SKM-1 treated with dmso at 0.1 percent for 144 hours (cell line): ENCODE results near the gene PEMT.

Experiments
- DNase-seq: peaks from one replicate; lab custom pipeline; 2025; ENCODE audit not compliant: unreplicated experiment; lab: John Stamatoyannopoulos, UW

The PEMT gene

GRCh38 chr17:17605083-17605728, 13.7 kb upstream of the PEMT start:
- no peak for DNase-seq

DNA sequence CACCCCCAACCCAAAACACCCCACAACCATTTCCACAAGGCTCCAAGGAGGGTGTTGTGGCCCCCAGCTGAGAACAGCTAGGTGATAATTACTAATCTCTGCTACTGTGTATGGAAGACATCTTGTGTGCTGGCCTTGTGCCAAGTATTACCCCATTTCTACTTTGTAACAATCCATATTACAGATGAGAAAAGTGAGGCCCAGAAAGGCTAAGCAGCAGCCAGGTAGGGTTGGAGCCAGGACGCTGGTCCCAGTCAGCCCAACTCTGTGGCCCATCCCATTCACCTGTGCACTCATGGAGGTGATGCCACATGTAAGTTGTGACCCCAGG, 12.4 kb upstream of the PEMT start:
- no peak for DNase-seq

DNA sequence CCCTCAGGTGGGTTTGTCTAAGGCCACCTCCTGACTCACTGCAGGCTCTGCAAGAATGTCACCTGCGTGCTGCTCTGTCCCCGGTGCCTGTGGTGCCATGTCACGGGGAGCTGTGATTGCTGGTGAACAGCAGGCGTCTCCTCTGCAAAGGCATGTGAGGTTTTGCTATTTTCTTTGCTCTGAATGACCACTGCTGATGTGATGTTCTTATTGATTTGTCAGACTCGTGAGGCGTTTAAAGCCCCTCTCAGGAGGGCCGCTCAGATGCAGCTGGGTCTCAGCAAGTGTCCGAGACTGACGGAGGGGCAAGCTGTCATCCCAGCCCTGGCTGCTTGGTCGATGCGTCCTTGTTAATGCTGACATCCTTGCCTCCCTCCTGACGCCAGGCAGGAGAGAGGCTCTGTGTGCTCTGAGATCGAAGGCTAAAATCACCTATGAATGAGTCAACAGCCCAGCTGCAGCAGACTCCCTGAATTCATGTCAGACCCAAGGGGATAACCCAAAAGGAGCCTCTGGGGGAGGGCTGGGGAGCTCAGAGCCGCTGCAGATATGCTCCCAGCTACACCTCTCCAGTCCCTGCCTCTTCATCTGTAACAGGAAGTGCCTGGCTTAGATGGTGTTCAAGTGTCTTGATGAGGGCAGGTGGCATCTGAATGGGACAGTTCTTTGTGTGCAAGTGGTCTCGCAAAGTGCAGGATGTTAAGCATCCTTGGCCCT, 11.8 kb upstream of the PEMT start:
- DNase-seq: no peak

DNA sequence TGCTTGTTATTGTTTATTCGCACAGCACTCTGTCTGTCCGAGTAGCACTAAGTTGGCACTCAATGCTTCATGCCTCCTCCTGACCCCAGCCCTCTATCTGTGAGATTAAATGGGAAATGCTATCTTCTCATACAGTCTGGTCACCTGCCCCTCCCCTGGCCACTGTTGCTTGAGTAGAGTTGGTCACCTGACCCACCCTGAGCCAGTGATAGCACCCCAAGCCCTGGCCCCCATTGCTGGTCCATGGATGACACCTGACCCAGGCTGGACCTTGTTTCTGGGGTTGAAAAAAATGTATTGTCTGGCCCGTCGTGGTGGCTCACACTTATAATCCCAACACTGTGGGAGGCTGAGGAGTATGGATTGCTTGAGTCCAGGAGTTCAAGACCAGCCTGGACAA, 8.5 kb upstream of the PEMT start:
- DNase-seq: no peak

DNA sequence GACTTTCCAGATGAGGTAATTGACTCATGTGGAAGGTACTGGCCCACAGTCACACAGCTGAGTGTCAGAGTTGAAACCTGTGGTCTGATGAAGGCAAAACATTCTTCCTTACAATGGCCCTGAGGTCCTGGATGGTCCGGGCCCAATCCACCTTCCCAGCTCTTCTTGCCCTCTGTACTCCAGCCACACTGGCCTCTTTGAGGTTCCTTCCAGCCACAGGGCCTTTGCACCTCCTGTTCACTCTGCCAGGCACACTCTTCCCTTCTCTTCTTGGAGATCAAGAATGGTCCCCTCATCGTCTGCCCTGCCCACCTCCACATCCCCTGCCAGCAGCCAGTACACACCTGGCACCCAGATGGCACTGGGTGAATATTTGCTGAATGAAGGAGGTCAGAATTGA, 6.5 kb upstream of the PEMT start:
- no peak for DNase-seq

DNA sequence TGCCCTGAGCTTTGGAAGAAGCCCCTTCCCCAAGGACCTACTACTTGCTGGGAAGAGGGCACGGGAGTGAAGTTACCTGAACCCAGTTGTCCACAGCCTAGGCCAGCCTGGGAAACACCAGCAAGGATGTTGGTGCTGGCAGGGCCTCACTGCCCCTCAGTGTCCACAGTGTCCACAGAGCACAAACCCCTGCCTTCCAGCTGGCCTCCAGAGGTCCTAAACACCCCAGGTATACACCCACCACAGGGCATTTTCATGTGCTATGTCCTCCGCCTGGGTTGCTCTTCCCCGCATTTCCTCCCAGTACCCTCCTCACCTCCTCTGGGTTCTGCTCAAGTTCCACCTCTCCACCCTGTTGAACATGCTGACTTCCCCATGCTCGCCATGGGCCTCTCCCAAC, 4.2 kb upstream of the PEMT start:
- no peak for DNase-seq

DNA sequence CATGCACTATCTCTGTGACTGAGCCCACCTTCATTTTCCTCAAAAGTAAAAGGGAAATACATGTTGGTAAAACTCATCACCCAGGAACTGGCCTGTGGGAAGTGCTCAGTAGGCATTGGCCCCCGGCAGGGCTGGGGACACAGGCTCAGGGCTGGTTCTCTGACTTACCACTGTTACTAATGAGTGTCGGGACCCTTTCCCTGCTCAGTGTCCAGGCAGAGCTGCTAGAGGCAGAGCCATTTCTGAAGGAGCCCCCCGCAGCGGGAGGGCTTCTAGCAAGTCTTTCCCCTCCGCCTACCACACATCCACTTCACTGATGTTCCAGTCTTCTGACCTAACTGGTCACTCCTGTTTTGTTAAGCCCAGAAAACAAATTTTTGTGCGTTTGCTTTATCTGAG, 1.7 kb upstream of the PEMT start:
- no peak for DNase-seq

- no peak for DNase-seq
Measured at GRCh38 chr17:17590883-17591354, 589 bp downstream of the PEMT start.

GRCh38 chr17:17590141-17590751, 1.3 kb downstream of the PEMT start:
- no peak for DNase-seq

- no peak for DNase-seq
Measured at GRCh38 chr17:17587614-17588337, 3.7 kb downstream of the PEMT start.

DNA sequence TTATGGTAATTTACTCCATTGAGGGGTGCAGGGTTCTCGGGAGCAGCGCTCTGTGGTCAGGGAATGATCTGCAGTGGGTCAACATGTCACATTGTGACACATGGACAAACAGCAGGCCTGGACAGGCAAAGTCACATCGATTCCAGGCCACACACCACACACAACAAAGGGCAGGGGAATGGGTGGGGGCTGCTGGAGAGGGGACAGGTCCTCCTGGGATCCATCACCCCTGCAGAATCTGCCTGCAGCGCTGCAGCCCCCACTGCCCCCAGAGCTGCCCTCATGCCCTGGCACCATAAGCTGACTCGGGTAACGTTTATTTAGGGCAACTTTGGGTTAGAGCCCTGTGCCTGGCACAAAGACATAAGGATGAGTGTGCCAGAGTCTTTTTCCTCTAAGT, 9.1 kb downstream of the PEMT start:
- no peak for DNase-seq

- DNase-seq: no peak
Measured at GRCh38 chr17:17581509-17581908, 10.0 kb downstream of the PEMT start.

- no peak for DNase-seq
Measured at GRCh38 chr17:17580662-17581470, 10.6 kb downstream of the PEMT start.

- no peak for DNase-seq
Measured at GRCh38 chr17:17579691-17580090, 11.8 kb downstream of the PEMT start.

DNA sequence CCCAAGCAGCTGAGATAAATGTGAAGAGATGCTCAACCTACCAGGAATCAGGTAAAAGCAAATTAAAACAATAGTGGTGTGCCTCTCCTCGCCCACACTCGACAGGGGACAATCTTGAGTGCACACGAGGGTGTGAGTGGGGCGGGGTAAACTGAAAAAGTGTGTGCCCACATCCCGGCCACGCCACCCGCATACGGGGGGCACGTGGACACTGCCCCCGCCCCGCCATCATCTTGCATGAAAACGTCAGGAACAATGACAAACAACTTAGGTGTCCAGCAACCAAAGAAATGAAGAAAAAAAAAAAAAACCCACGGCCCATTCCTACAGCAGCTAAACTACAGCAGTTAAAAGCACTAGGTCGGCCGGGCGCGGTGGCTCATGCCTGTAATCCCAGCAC, 14.1 kb downstream of the PEMT start:
- no peak for DNase-seq

DNA sequence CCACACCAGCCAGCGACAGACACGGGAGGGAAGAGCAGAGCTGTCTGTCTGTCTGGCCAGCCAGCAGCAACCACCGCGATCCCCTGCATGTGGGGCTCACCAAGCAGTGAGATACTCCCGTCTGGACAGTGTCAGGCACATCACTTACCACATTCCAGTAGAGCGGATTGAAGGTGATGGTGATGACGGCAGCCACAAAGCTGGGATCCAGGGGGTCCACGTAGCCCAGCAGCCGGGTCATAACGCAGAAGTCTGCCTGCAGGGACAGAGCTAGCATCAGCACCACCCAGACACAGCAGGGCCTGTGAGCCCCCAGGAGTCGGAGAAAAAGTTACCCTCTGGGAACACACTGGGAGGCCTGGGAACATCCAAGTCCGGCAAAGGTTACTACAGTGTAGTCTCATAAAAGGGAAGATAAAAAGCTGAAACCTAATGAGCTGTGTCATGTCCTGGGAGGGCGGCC, 14.7 kb downstream of the PEMT start:
- DNase-seq: no peak

DNA sequence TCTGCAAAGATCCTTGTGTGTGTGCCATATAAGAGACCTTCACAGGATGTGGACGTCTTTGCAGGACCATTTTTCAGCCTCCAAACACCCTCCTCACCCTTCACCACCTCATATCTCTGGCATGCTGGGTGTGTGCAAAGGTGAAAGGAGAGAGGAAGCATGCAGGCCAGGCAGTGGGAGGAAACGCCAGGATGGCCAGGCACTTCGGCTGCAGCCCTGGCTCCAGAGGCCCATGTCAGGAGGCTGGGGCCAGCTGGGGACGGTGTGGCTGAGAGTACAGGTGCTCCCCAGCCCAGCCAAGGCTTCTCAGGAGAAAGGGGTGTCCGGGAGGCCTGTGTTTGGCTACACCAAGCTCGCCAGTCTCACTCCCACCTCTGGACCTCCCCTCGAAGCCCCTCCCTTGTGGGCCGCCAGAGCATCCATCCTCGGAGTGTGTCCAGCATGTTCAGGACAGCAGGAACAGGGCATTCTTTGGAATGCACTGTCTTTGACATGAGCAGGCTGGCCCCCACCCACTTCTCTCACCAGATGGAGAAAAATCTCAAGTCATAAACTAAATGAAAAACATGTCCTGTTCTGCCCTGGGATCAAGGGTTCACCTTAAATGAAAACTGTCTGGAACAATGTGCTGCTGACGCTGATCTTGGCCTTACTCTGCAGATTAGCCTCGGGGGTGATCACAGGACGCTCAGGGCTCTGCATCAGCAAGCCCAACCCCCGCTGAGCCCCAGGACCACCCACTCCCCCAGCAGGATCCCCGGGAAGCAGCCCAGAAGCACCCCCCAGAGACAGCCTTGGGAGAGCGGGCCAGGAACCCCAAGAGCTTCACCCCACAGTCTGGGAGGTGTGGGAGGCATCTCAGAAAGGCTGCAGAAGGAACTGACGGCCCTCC, 15.9 kb downstream of the PEMT start:
- DNase-seq: no peak

DNA sequence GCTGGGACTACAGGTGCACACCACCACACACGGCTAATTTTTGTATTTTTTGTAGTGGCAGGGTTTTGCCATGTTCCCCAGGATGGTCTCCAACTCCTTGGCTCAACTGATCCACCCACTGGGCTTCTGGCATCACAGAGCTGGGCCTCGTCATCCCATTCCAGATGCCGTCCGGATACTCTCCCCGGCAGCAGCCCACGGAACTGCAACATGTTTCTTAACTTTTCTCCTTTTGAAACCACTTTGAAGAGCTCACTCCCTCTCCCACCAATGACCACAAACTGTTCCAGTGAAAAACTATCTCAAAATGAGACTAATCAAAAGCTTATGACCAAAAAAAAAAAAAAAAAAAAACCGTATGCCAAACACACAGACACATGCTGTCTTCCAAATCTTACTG, 17.6 kb downstream of the PEMT start:
- DNase-seq: no peak

GRCh38 chr17:17572010-17572785, 19.3 kb downstream of the PEMT start:
- DNase-seq: no peak
